Lower leg skin (tissue), 4 donors: ENCODE results near the gene CRISPLD2. TPM values are rescaled to one million over a fixed set of nuclear protein-coding genes. Genes with fewer than 3 reads are reported as not detected.

Experiments used
- DNase-seq, 2 donors: peaks; one replicate each; pipeline ENCODE4 v3.0.0-alpha.2; 2019; ENCODE audit warnings: low spot score in 2 of 2
- H3K4me3 ChIP-seq: fragments of 200-600 bp; sonication (generic); 2 replicates; pipeline ENCODE4 v1.5.1; 2017; ENCODE audit warnings: mild to moderate bottlenecking, low read depth; ENCODE audit not compliant: poor library complexity, severe bottlenecking
- POLR2A ChIP-seq, 2 donors: fragments of 450-650 bp; IDR thresholded peaks; one replicate each; pipeline ENCODE4 v1.6.1; 2016 to 2017; ENCODE audit warnings: antibody characterized with exemption in 2 of 2, mild to moderate bottlenecking in 1 of 2, moderate library complexity in 1 of 2
- WGBS, 2 donors: methylation state at CpG; one replicate each; pipeline ENCODE4 v1.1.5; 2018; 5-methylcytosine and 5-hydroxymethylcytosine counted together
- intact Hi-C: fragments of 100-400 bp; cut with DNase I; formaldehyde crosslinking; loops from one replicate; pipeline ENCODE4 v1.15.0; 2023; ENCODE audit warnings: low total_unique reads
- total RNA-seq, 4 donors: library from RNA; depleted of rRNA; stranded (reverse); fragments of >200 nt; gene quantifications; one replicate each; pipeline ENCODE4 v1.1.0, GENCODE V29; 2016
- TF ChIP-seq, protein P1 (sequence below), 3 donors: fragments of 450-650 bp; IDR thresholded peaks; one replicate each; pipeline ENCODE4 v1.5.1; 2016; ENCODE audit warnings: antibody characterized with exemption in 3 of 3, mild to moderate bottlenecking in 3 of 3, moderate library complexity in 2 of 3

CRISPLD2 gene
- total RNA-seq, 4 donors from 2014 or later, result 48.0 to 105 (median 69.5) TPM

DNA sequence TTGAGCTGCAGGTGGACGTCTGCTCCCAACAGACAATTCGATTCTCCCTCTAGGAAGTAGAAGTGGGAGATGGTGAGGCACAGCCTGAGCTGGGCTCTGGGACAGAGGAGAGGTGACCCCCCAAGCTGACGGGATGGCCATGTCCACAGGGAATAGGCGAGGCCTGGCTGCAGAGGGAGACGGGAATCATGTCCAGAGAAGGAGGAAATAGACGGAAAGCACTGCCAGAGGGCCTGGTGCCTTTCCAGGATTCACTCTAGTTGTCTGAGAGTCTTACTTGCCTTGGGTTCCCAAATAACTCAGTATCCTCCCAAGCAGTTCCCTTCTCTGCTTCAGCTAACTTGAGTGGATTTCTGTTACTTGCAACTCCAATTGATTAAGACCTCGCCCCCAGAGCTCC lies 4.3 kb upstream of the CRISPLD2 start:
- no peak for DNase-seq
- no peak for TF ChIP-seq POLR2A (IDR thresholded peaks at IDR 0.05)
- TF ChIP-seq, protein P1, sequence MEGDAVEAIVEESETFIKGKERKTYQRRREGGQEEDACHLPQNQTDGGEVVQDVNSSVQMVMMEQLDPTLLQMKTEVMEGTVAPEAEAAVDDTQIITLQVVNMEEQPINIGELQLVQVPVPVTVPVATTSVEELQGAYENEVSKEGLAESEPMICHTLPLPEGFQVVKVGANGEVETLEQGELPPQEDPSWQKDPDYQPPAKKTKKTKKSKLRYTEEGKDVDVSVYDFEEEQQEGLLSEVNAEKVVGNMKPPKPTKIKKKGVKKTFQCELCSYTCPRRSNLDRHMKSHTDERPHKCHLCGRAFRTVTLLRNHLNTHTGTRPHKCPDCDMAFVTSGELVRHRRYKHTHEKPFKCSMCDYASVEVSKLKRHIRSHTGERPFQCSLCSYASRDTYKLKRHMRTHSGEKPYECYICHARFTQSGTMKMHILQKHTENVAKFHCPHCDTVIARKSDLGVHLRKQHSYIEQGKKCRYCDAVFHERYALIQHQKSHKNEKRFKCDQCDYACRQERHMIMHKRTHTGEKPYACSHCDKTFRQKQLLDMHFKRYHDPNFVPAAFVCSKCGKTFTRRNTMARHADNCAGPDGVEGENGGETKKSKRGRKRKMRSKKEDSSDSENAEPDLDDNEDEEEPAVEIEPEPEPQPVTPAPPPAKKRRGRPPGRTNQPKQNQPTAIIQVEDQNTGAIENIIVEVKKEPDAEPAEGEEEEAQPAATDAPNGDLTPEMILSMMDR (IDR thresholded peaks at IDR 0.05), result no peak
- intact Hi-C loops, result no loop called here

DNA sequence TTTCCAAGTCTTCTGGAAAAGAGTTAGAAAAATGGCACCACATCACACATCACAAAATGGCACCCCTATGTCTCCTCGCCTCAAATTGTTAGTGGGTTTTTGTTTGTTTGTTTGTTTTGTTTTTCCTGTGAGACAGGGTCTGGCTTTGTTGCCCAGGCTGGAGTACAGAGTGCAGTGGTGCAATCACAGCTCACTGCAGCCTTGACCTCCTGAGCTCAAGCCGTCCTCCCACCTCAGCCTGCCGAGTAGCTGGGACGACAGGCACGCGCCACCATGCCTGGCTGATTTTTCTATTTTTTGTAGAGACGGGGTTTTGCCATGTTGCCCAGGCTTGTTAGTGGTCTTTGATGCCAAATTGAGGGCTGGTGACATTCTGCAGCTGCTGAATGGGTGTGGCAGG lies 3.8 kb upstream of the CRISPLD2 start:
- no peak overlapping the region for H3K4me3 ChIP-seq
- intact Hi-C loops, result no loop called here
- no peak for TF ChIP-seq POLR2A (IDR thresholded peaks at IDR 0.05)
- TF ChIP-seq, protein P1 (IDR thresholded peaks at IDR 0.05), result no peak
- DNase-seq, result no peak
- WGBS, 2 donors, result 70 to 74% methylated on average over 7 of the region's 7 CpGs

More for the DNA sequence above, 4.3 kb upstream of the CRISPLD2 start:
- no peak overlapping the region for H3K4me3 ChIP-seq
- 55 to 62% methylated on average over 7 of the region's 7 CpGs for WGBS, 2 donors

DNA sequence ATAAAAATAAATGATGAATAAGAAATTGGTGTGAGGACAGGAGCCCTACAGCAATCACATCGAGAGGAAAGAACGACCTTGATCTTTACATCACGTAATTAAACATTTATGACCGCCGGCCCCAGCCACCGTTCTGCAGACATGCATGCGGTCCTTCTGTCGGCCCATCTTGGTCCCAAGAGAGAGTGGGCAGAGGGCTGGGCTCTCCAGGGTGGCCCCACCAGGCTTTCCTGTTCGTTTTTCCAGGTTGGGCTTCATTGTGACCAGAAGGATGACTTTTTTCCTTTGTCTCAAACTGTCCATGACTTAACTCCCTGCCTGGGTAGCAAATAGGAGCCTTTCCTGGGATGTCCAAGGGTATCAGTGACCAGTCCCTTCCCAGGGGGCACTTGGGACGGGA lies 3.3 kb upstream of the CRISPLD2 start:
- H3K4me3 ChIP-seq, result no peak overlapping the region
- WGBS, 2 donors, result 77 to 87% methylated on average over 10 of the region's 10 CpGs
- TF ChIP-seq, protein P1 (IDR thresholded peaks at IDR 0.05), result no peak
- TF ChIP-seq POLR2A (IDR thresholded peaks at IDR 0.05), result no peak
- DNase-seq, result no peak
- intact Hi-C loops, result no loop called here

DNA sequence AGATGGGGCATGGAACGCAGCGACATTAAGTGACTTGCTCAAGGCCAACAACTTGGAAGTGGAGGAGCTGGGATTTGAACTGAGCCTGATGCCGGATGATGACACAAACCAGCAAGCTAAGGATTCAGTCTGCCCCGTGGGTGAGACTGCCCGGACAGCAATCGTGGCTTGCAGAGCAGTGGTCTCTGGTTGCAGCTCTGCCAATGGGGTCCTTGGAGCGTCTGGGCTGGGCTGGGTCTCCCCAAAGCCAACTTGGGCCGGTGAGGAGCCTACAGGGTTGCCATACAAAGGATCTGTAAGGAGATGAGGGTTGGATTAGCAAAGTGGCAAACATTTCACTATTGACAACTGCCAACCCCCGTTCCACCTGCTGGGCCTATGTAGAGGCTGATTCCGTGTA lies 2.6 kb upstream of the CRISPLD2 start:
- intact Hi-C loops, result no loop called here
- TF ChIP-seq POLR2A (IDR thresholded peaks at IDR 0.05), result no peak
- TF ChIP-seq, protein P1 (IDR thresholded peaks at IDR 0.05), result no peak
- 90 to 94% methylated on average over 10 of the region's 10 CpGs for WGBS, 2 donors
- no peak overlapping the region for H3K4me3 ChIP-seq
- no peak for DNase-seq

DNA sequence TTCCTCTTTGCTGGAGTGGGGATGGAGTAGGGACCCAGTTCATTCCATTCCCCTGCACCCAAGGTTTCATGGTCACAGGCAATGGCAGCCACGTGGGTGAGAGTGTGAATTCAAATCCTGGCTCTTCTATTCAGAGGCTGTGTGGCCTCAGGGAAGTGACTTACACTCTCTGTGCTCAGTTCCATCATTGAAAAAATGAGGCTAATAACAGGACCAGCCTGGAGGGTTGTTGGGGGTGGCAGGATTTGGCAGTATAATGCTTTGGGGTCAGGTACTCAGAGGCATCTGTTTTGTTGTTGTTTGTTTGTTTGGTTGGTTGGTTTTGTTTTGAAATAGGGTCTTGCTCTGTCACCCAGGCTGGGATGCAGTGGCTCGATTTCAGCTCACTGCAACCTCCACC lies 2.2 kb upstream of the CRISPLD2 start:
- TF ChIP-seq, protein P1 (IDR thresholded peaks at IDR 0.05), result no peak
- no peak for TF ChIP-seq POLR2A (IDR thresholded peaks at IDR 0.05)
- 74 to 81% methylated on average over 2 of the region's 2 CpGs for WGBS, 2 donors
- intact Hi-C loops, result no loop called here
- H3K4me3 ChIP-seq, result no peak overlapping the region
- no peak for DNase-seq

DNA sequence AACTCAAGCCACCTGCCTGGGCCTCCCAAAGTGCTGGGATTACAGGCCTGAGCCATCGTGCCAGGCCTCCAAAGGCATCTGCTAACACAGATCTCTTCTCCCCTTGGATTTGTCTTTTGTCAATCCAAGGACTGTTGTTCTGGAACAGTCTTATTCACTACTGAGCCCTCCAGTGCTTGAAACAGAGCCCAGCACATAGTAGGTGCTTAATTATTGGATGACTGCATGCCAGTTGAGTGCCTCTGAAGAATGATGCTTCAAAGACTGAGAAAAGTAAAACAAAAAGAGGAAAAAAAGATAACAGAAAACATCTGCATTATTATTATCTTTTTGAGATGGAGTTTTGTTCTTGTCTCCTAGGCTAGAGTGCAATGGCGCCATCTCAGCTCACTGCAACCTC lies 1.7 kb upstream of the CRISPLD2 start:
- WGBS, 2 donors, result 81 to 86% methylated on average over 2 of the region's 2 CpGs
- DNase-seq, result no peak
- intact Hi-C loops, result no loop called here

More for the DNA sequence above, 1.7 kb upstream of the CRISPLD2 start:
- TF ChIP-seq, protein P1 (IDR thresholded peaks at IDR 0.05), result no peak
- no peak for TF ChIP-seq POLR2A (IDR thresholded peaks at IDR 0.05)
- H3K4me3 ChIP-seq, result no peak overlapping the region
